Measurements from ENCODE around the gene WBP1.

WBP1 gene

DNA sequence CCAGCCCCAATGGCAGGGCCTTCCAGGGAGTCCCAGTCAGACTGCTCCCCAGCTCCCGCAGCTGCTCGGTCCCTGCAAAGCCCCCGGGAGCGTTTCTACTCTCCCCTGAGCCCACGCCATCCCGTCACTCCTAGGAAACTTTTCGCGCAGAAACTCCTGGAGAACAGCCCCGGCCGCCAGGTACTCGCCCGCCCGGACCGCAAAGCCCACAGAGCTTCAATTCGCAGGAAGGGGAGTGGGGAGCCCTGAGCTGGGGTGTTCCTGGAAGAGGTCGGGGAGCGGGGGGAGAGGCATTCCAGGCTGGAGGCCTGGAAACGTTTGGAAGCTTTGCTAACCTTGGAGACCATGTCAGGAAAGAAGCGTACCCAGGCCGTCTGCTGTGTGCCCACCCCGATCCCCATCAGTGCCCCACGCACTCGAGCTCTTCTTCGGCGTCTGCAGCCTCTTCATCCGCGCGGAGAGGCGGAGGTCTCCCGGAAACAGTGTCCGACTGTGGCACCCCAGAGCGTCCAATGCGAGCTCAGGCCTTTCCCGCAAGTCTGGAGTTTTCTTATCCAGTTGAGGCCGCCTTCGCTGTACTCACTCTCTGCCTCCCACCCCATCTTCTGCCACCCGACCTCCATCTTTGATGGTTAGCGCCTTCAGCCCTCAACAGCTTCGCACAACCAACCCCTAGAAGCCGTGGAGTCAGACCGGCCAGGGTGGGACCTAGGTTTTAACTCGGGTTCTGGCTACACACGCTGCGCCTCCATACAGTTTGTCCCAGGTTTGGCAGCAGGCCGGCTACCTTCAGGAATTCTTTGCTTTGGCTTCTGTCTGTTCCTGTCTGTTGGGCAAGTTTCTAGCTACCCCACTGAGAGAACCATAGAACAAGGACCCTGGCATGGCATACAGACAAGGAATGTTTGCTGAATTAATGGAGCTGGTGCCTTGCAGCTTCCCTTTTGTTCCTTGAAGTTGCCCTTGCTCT, 45.6 kb downstream of the WBP1 start:
- H3K4me3 ChIP-seq (ENCODE audit: low read depth, low read length): peak overlapping the region; percentile 59
- TF ChIP-seq, protein P1, sequence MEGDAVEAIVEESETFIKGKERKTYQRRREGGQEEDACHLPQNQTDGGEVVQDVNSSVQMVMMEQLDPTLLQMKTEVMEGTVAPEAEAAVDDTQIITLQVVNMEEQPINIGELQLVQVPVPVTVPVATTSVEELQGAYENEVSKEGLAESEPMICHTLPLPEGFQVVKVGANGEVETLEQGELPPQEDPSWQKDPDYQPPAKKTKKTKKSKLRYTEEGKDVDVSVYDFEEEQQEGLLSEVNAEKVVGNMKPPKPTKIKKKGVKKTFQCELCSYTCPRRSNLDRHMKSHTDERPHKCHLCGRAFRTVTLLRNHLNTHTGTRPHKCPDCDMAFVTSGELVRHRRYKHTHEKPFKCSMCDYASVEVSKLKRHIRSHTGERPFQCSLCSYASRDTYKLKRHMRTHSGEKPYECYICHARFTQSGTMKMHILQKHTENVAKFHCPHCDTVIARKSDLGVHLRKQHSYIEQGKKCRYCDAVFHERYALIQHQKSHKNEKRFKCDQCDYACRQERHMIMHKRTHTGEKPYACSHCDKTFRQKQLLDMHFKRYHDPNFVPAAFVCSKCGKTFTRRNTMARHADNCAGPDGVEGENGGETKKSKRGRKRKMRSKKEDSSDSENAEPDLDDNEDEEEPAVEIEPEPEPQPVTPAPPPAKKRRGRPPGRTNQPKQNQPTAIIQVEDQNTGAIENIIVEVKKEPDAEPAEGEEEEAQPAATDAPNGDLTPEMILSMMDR (IDR thresholded peaks at IDR 0.05; ENCODE audit: low read depth, low read length): no peak

DNA sequence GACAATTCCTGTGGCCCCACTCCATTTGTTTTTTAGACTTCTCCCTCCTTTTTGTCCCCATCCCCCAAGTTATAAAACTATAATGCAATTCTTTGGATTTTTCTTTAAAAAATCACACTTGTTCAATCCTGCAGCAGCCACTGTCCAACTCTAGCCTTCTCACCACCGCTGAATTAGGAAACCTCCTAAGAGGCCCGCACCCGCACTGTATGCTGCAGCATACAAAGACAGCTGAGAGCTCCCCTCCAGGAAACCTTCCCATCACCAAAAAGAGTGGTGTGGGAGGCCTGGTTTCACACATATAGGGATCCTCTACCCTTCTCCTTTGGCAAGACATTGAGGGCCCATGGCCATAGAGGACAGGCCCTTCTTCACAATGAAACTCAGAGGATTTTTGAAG, 46.4 kb downstream of the WBP1 start:
- no peak overlapping the region for H3K4me3 ChIP-seq (ENCODE audit: low read depth, low read length)
- TF ChIP-seq, protein P1 (IDR thresholded peaks at IDR 0.05; ENCODE audit: low read depth, low read length): no peak

DNA sequence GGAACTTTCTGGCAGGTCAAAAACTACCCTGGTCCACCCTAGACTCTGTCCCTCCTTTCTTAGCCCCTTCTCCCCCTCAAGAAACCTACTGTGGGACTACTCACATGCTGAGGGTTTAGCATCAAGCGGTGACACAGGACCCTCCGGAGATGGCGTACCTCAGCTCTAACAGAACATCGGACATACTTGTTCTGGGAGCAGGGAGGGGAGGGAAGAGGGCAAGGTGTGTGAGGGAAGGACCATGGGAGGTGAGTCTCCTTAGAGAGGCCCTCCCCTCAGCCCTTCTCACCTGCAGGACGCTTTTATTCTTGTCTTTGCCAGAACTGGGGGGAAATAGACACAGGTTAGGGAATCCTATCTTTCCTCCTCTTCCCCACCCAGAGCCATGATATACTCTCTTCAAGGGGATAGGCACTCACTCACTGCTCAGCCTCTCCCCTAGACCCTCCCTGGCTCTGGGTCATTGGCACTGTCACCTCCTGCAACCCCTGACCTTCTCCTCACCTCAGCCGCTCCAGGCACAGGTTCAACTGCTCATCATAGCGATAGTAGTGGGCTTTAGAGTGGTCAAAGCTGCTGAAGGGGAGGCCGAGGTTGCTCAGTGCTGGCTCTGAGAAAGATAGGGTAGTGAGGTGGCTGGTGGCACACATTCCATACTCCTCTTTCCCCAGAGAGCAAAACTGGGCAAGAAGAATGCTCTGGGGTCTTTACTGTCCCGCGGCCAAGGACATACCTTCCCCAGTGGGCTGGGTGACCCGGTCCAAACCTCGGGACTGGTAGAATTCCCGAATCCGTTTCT, 47.4 kb downstream of the WBP1 start:
- peak overlapping the region; percentile 25 for H3K4me3 ChIP-seq (ENCODE audit: low read depth, low read length)
- TF ChIP-seq, protein P1 (IDR thresholded peaks at IDR 0.05; ENCODE audit: low read depth, low read length): no peak

DNA sequence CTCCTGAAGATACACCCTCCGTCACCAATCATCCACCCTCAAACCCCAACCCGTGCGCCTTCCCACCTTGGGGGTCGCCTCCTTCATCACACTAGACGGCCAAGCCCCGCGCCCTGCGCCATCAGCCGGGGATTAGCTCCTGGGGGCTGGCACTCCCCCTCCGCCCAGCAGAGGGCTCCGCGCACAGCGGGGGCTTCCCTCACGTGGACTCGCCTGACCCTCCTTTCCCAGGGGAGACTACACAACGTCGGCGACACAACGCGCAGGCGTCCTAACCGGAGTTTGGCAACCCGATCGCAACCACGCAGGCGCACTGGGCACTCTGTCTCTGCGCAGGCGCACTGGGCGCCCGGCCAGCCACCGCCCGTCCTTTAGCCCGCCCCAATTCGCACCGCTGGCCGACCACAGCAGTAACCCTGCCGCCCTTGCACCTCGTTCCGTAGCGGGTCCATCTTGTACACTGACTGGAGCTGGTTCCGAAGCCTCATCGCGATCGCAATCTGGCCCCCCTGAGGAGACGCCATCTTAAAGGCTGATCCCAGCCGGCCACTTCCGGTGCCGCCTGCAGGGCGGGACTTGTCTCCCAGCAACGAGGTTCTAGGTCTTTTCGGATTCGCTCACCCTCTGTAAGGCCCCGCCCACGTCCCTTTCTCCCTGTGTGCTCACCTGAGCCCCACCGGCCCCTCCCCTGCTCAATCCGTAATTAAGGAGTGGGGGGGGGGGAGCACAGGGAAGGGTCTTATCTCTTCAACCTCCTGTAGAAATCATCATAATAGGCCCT, 49.1 kb downstream of the WBP1 start, which contains the start of gene PCGF1:
Gene PCGF1 (minus strand): TSS at position 551 of the 781 bp plus-strand sequence. CDS start 27 bp downstream, at position 524.
- peak within 1 kb of the TSS; percentile 87 for H3K4me3 ChIP-seq (ENCODE audit: low read depth, low read length)
- TF ChIP-seq, protein P1 (IDR thresholded peaks at IDR 0.05; ENCODE audit: low read depth, low read length): 0 out of 2 replicates have a peak, but pooled peaks have one; percentile 9

DNA sequence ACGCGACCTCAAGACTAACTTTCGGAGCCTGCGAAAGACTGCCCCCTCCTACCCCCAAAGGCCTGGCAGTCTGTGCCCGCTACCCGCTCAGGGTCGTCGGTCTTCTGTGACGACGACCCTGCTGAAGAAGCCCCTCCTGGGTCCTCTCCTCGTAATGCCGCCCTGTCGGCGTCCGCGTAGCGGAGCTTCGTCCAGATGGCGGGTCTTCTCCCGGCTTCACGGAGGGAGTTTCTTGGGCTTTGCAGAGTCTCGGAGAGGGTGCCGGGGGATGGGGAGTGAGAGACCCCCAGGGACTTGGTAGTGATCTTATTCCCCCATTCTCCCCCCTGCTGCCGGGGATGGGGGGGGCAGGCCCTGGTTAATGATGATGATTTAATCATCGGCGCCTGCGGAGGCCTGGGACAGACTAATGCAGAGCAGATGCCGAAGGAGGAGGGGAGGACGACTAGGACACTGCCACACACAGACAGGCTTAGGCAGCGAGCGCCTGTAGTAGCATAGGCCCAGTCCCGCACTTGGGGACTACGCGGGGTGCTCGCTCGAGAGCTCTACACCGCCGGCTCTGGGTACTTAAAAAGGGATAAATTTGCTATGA, 49.8 kb downstream of the WBP1 start:
- H3K4me3 ChIP-seq (ENCODE audit: low read depth, low read length): peak overlapping the region; percentile 87
- TF ChIP-seq, protein P1 (IDR thresholded peaks at IDR 0.05; ENCODE audit: low read depth, low read length): no peak

DNA sequence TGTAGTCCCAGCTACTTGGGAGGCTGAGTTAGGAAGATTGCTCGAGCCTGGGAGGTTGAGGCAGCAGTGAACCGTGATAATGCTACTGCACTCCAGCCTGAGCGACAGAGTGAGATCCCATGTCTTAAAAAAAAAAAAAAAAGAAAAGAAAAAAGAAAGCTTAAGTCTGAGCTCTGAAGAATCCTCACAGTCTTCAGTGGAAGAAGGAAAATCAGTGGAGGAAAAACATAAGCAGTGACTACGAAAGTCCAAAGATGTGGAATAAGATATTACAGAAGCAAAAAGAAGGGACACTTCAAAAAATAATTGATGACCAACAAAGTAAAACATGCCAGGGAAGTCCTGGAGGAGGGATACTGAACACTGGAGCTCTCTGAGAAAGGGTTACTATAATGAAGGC, 52.0 kb downstream of the WBP1 start:
- TF ChIP-seq, protein P1 (IDR thresholded peaks at IDR 0.05; ENCODE audit: low read depth, low read length): no peak
- H3K4me3 ChIP-seq (ENCODE audit: low read depth, low read length): no peak overlapping the region
